GM21786 (cell line): ENCODE data around the gene TRNAU1AP.
"Not testable (repeated sequence)": the region's sequence is repeated elsewhere in the genome, so short reads cannot be mapped to it uniquely, and the experiment has no call there.

Experiments
- ATAC-seq: cut with Tn5 transposase; IDR thresholded peaks from one replicate; pipeline ENCODE4 v1.9.1; 2021; ENCODE audit not compliant: unreplicated experiment

Gene TRNAU1AP

GRCh38 chr1:28552758-28553663 is at the start of gene TRNAU1AP:
TRNAU1AP (plus strand) TSS chr1:28553085; CDS start chr1:28553111, 26 bp downstream.
- ATAC-seq: peak; percentile 94

- ATAC-seq: no peak
These were observed 49.8 kb upstream of the TRNAU1AP start for GRCh38 chr1:28503117-28503516.

GRCh38 chr1:28505406-28506187 is 47.3 kb upstream of the TRNAU1AP start, which contains the start of gene RCC1:
RCC1 (plus strand) TSS chr1:28506043; CDS start chr1:28529867, 23,824 bp downstream.
- peak; percentile 71 for ATAC-seq

GRCh38 chr1:28506907-28507246 is 46.0 kb upstream of the TRNAU1AP start:
- no peak for ATAC-seq

GRCh38 chr1:28507247-28507645 is 45.6 kb upstream of the TRNAU1AP start:
- no peak for ATAC-seq

GRCh38 chr1:28507646-28508434 is 45.0 kb upstream of the TRNAU1AP start:
- no peak for ATAC-seq

GRCh38 chr1:28508435-28508754 is 44.5 kb upstream of the TRNAU1AP start:
- no peak for ATAC-seq

- no peak for ATAC-seq
These were observed 43.1 kb upstream of the TRNAU1AP start for GRCh38 chr1:28509705-28510272.

GRCh38 chr1:28510273-28510969 is 42.5 kb upstream of the TRNAU1AP start:
- ATAC-seq: no peak

GRCh38 chr1:28510970-28511440 is 41.9 kb upstream of the TRNAU1AP start:
- no peak for ATAC-seq

- no peak for ATAC-seq
These were observed 40.8 kb upstream of the TRNAU1AP start for GRCh38 chr1:28512058-28512611.

- not testable (repeated sequence) for ATAC-seq
These were observed 38.4 kb upstream of the TRNAU1AP start for GRCh38 chr1:28514445-28514933.

GRCh38 chr1:28516518-28516956 is 36.3 kb upstream of the TRNAU1AP start:
- ATAC-seq: no peak

- ATAC-seq: no peak
These were observed 35.3 kb upstream of the TRNAU1AP start for GRCh38 chr1:28517649-28517999.

- ATAC-seq: peak; percentile 70
These were observed 34.7 kb upstream of the TRNAU1AP start for GRCh38 chr1:28518000-28518744.

- peak; percentile 12 for ATAC-seq
These were observed 34.0 kb upstream of the TRNAU1AP start for GRCh38 chr1:28518745-28519341.

GRCh38 chr1:28519946-28520725 is 32.7 kb upstream of the TRNAU1AP start:
- no peak for ATAC-seq

GRCh38 chr1:28520796-28521195 is 32.1 kb upstream of the TRNAU1AP start:
- not testable (repeated sequence) for ATAC-seq
